Erythroblast (primary cell): ENCODE measurements around the gene ESRRA.

Experiments used
- GATA1 ChIP-seq: IDR thresholded peaks from 2 replicates; pipeline ENCODE4 v1.6.1; 2011; ENCODE audit warnings: low read depth, mild to moderate bottlenecking, control low read depth, low read length, moderate library complexity
- POLR2A ChIP-seq: IDR thresholded peaks from 2 replicates; pipeline ENCODE4 v1.6.1; 2011; ENCODE audit warnings: mild to moderate bottlenecking, low read length

DNA sequence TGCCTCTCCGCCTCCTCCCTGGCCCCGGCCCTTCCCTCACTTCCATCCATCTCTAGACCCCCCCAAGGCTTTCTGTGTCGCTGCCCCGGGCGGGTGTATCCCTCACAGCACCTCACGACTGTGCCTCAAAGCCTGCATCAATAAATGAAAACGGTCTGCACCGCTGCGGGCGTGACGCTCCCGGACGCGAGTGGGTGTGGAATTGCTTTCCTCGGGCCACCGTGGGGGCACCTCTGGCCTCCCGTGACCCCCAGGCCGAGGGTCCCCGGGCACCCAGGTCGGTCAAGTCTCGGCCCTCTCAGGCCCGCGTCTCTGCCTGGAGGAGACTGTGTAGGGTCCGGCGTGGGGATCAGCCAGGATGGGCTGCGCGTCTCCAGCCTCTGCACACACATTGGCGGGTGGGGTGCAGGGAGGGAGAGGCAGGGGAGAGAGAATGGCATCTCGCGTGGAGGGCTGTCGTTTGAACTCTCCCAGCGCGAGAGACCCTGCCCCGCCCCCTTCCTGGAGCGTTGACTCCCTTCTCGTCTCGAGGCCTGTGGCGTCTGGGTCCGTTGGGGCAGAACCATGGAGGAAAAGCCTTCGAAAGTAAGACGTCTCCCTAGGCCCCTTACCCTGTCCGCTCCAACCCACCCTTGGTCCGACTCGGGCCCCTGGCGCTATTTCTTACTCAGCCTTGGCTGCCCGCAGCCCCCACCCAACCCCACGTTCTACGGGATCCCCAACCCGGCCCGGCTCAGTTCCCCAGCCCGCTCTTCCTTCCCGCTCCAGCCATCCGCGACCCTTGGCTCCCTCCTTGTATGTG is 5.3 kb upstream of the ESRRA start, which contains the start of gene CATSPERZ:
- TF ChIP-seq POLR2A: no peak
- TF ChIP-seq GATA1: no peak
